ENCODE results near the gene PHPT1. TPM values are rescaled to one million over a fixed set of nuclear protein-coding genes. Genes with fewer than 3 reads are reported as not detected.

PHPT1 gene
- total and polyA plus RNA-seq, 3 donors from 2014 or later = 134 to 146 (median 146) TPM

DNA sequence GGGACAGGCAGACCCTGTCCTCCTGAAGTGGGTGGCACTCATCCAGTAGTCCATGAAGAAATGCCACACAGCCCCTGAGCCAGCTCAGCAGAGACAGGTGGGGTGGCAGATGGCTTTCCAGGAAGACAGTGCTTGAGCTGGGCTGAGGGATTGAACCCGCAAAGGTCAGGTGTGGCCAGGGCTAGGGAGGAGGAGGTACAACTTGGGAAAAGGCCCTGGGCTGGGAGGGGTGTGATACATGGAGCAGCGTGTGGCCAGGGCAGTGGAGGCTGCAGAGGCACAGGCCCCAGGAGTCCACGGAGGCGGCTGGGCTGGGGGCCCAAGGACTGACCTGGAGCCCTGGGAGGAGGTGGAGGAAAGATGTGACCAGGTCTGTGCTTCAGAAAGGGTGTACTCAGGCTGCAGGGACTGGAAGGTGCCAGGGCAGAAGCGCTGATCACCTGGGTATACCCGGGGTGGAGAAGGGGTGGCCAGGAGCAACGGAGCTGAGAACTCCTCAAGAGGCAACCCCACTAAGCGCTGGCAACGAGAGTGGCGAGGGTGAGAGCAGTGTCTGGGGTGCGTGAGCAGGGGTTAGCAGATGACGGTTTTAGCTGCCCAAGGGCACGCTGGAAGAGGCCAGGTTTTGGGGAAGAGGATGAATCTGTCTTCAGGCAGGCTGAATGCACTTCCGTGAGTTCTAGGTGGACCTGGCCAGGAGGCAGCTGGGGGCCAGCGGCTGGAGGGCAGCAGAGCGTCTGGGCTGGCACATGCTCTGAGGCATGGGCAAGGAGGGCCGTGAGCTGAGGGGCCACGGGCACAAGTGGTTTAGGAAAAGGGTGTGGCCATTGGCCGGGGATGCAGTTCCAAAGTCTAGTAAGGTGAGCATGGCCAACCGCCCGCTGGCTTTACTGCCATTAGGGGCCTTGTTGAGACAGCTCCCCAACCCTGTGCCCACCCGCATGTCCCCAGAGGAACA, 45.4 kb upstream of the PHPT1 start:
- no peak for DNase-seq
- Histone ChIP-seq H3K4me3 (no peak overlapping the region), H3K27me3 (no peaks in the 10 kb centered on the region), H3K4me1 (peaks cover 17% of the 10 kb centered on the region), H3K36me3 (ENCODE audit: low read depth, missing control alignments) (no peaks in the 10 kb centered on the region), H3K27ac (no peak overlapping the region), H3K9me3 (no peaks in the 10 kb centered on the region)
- intact Hi-C loops (cut with DNase I; ENCODE audit: low total_unique reads) = no loop called here
- no peak for TF ChIP-seq POLR2A (IDR thresholded peaks at IDR 0.05)
- TF ChIP-seq CTCF (IDR thresholded peaks at IDR 0.05) = no peak
- WGBS, 2 donors = 96 to 98% methylated on average over 22 of the region's 22 CpGs

DNA sequence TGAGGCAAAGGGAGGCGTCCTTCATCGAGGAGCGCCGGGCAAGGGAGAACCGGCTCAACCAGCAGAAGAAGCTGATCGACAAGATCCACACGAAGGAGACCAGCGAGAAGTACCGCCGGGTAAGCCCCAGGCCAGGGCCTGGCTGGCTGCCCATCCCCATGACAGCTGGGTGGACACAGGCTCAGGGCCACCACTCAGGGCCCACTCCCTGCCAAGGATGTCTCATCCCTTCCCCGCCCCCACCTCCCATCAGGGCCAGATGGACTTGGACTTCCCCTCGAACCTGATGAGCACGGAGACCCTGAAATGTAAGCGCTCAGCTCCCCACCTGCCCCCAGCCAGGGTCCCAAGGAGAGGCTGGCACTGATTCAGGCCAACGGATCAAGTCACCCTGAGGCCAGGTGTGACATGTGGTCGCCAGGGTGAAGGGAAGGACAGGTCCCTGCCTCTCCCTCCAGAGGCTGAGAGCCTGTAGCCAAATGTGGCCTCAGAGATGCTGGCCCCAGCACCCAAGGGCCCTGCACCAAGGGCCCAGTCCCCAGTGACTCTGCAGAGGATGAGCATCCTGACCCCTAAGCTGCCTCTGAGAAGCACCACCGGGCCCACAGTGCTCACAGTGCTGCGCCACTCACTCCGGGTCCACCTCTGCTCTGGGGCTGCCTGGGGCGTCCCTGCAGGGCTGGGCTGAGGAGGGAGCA, 44.6 kb upstream of the PHPT1 start:
- Histone ChIP-seq H3K27ac (no peak overlapping the region), H3K27me3 (no peaks in the 10 kb centered on the region), H3K4me3 (no peak overlapping the region), H3K4me1 (peaks cover 13% of the 10 kb centered on the region), H3K9me3 (no peaks in the 10 kb centered on the region), H3K36me3 (ENCODE audit: low read depth, missing control alignments) (no peaks in the 10 kb centered on the region)
- DNase-seq = no peak
- TF ChIP-seq CTCF (IDR thresholded peaks at IDR 0.05) (no peak), POLR2A (IDR thresholded peaks at IDR 0.05) (no peak)
- WGBS, 2 donors = 87 to 88% methylated on average over 13 to 20 of the region's 20 CpGs
- intact Hi-C loops (cut with DNase I; ENCODE audit: low total_unique reads) = loop anchor here (5.0 kb wide), 1 partner anchor 138 kb away; the partner anchor contains the start of gene FBXW5

DNA sequence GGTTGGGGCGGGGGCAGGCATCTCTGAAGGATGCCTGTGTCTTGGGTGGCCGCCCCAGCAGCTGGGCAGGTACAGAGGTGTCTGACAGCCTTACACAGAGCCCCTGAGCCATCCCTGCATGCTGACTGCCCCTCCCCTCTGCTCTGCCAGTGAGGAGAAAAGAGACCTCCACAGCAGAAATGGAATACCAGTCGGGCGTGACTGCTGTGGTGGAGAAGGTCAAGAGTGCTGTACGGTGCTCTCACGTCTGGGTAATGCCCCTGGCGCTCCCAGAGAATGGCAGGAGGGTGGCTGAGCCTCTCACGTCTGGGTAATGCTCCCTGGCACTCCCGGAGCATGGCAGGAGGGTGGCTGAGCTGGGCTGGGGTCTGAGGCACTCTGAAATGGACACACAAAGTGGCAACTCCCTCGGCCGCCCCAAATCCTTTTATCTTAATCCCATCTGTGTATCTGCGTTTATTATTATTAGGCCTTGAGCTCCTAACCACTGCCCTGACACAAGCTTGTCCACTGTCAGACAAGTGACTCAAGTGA, 43.9 kb upstream of the PHPT1 start:
- DNase-seq = no peak
- WGBS, 2 donors = 84 to 85% methylated on average over 10 to 12 of the region's 12 CpGs
- intact Hi-C loops (cut with DNase I; ENCODE audit: low total_unique reads) = loop anchor here (5.0 kb wide), 1 partner anchor 137 kb away; the partner anchor contains the start of gene FBXW5
- H3K4me3 ChIP-seq = no peak overlapping the region
- H3K9me3 ChIP-seq = no peaks in the 10 kb centered on the region
- H3K27ac ChIP-seq = no peak overlapping the region
- no peaks in the 10 kb centered on the region for H3K36me3 ChIP-seq (ENCODE audit: low read depth, missing control alignments)
- H3K27me3 ChIP-seq = no peaks in the 10 kb centered on the region
- TF ChIP-seq POLR2A (IDR thresholded peaks at IDR 0.05) (no peak), CTCF (IDR thresholded peaks at IDR 0.05) (no peak)
- peaks cover 12% of the 10 kb centered on the region for H3K4me1 ChIP-seq

- intact Hi-C loops (cut with DNase I; ENCODE audit: low total_unique reads) = loop anchor here (5.0 kb wide), 1 partner anchor 136 kb away; the partner anchor contains the start of gene FBXW5
- no peak for TF ChIP-seq CTCF (IDR thresholded peaks at IDR 0.05)
- no peak for TF ChIP-seq POLR2A (IDR thresholded peaks at IDR 0.05)
- no peak for DNase-seq
- H3K27me3 ChIP-seq = no peaks in the 10 kb centered on the region
- H3K4me3 ChIP-seq = no peak overlapping the region
- no peaks in the 10 kb centered on the region for H3K36me3 ChIP-seq (ENCODE audit: low read depth, missing control alignments)
- no peak overlapping the region for H3K27ac ChIP-seq
- H3K9me3 ChIP-seq = no peaks in the 10 kb centered on the region
- 94 to 100% methylated on average over 1 to 10 of the region's 10 CpGs for whole genome bisulfite sequencing, 2 donors
- H3K4me1 ChIP-seq = peaks cover 12% of the 10 kb centered on the region
These were observed 43.1 kb upstream of the PHPT1 start for GRCh38 chr9:136806067-136806466.
